Erythroblast (primary cell): ENCODE data around the gene GPT2.

Experiments
- GATA1 ChIP-seq: IDR thresholded peaks from 2 replicates; pipeline ENCODE4 v1.6.1; 2011; ENCODE audit warnings: low read depth, mild to moderate bottlenecking, control low read depth, low read length, moderate library complexity
- POLR2A ChIP-seq: IDR thresholded peaks from 2 replicates; pipeline ENCODE4 v1.6.1; 2011; ENCODE audit warnings: mild to moderate bottlenecking, low read length

DNA sequence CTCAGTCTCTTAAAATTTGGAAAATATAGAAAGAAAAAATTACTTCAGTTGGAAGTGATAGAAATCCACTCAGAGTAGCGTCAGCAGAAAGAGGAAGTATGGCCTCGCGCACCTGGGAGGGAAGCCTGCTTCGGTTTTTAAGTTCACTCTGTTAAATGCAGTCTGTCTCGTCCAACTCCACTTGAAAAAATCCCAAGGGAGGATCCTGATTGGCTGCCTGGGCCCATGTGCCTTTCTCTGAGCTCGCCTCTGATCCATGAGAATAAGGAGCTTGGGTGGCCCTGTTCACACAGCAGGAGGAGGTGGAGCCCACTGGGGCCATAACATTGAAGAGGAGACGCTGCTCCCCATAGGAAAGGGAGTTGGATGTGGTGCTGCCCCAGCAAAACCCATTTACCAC lies 48.6 kb downstream of the GPT2 start:
- TF ChIP-seq POLR2A (no peak), GATA1 (no peak)
